OCI-LY7 (cell line): ENCODE results near the gene SLC38A9. TPM values are rescaled to one million over a fixed set of nuclear protein-coding genes. Genes with fewer than 3 reads are reported as not detected.

Experiments used
- BruUV-seq: library from RNA; stranded (reverse); fragments of 400-500 nt; replicated peaks from 2 replicates; lab custom pipeline; 2021; lab: Mats Ljungman, UMichigan
- CTCF ChIA-PET: fragments of 300-600 bp; sonication (Branson Sonifier 250); formaldehyde crosslinking; loops from one replicate; lab custom pipeline; 2022; ENCODE audit warnings: antibody characterized with exemption; ENCODE audit not compliant: unreplicated experiment; lab: Charles Lee
- POLR2A ChIA-PET: fragments of 300-600 bp; sonication (Branson Sonifier 250); formaldehyde crosslinking; loops from one replicate; lab custom pipeline; 2022; ENCODE audit warnings: antibody characterized with exemption; lab: Charles Lee
- DNase-seq: peaks from one replicate; pipeline ENCODE4 v3.0.0-alpha.2; 2015; ENCODE audit warnings: low spot score
- H2AFZ ChIP-seq: fragments of 200-600 bp; sonication (generic), shearing (Covaris generic); 2 replicates; pipeline ENCODE4 v1.6.1; 2014; ENCODE audit warnings: mild to moderate bottlenecking, antibody characterized with exemption, low read length, moderate library complexity
- H3K27ac ChIP-seq: fragments of 200-600 bp; sonication (generic); 2 replicates; pipeline ENCODE4 v1.5.1; 2014; ENCODE audit warnings: mixed run types, low read depth, mild to moderate bottlenecking, moderate library complexity, low read length, inconsistent platforms; ENCODE audit not compliant: poor library complexity, severe bottlenecking
- H3K36me3 ChIP-seq: fragments of 200-600 bp; sonication (generic); 2 replicates; pipeline ENCODE4 v1.6.1; 2014; ENCODE audit warnings: mild to moderate bottlenecking, antibody characterized with exemption, low read length, moderate library complexity, mixed read lengths; ENCODE audit not compliant: insufficient read depth
- H3K4me1 ChIP-seq: fragments of 200-600 bp; sonication (generic); 2 replicates; pipeline ENCODE4 v1.5.1; 2014; ENCODE audit warnings: mild to moderate bottlenecking, low read length; ENCODE audit not compliant: insufficient read depth, poor library complexity, severe bottlenecking
- H3K4me2 ChIP-seq: fragments of 200-600 bp; sonication (generic); 2 replicates; pipeline ENCODE4 v1.6.1; 2014; ENCODE audit warnings: mild to moderate bottlenecking, low read length
- H3K4me3 ChIP-seq: fragments of 200-600 bp; sonication (generic); 2 replicates; pipeline ENCODE4 v1.5.1; 2014; ENCODE audit warnings: mild to moderate bottlenecking, low read depth, low read length; ENCODE audit not compliant: poor library complexity, severe bottlenecking
- H3K79me2 ChIP-seq: fragments of 200-600 bp; sonication (generic); 2 replicates; pipeline ENCODE4 v1.6.1; 2016; ENCODE audit warnings: low read depth, mild to moderate bottlenecking, low read length, moderate library complexity, mixed read lengths; ENCODE audit not compliant: insufficient read depth
- H3K9me2 ChIP-seq: fragments of 200-600 bp; sonication (generic); 2 replicates; pipeline ENCODE4 v1.6.1; 2016; ENCODE audit warnings: mild to moderate bottlenecking, low read length, mixed read lengths; ENCODE audit not compliant: insufficient read depth
- H3K9me3 ChIP-seq: fragments of 200-600 bp; sonication (generic); 2 replicates; pipeline ENCODE4 v1.6.1; 2014; ENCODE audit warnings: mild to moderate bottlenecking, mixed run types, low read length, mixed read lengths
- H4K20me1 ChIP-seq: fragments of 200-600 bp; sonication (generic); 2 replicates; pipeline ENCODE4 v1.6.1; 2014; ENCODE audit warnings: mild to moderate bottlenecking, antibody characterized with exemption, low read length, moderate library complexity, mixed read lengths; ENCODE audit not compliant: insufficient read depth
- EZH2phosphoT487 ChIP-seq: fragments of 200-600 bp; sonication (generic); IDR thresholded peaks from 2 replicates; pipeline ENCODE4 v1.6.1; 2018; ENCODE audit warnings: low read depth, borderline replicate concordance, mild to moderate bottlenecking, mixed run types, antibody characterized with exemption, low read length, moderate library complexity, mixed read lengths
- intact Hi-C: fragments of 100-400 bp; cut with micrococcal nuclease; formaldehyde crosslinking; loops from one replicate; pipeline ENCODE4 v1.10.0; 2022; ENCODE audit not compliant: unreplicated experiment
- small RNA-seq: library from RNA; depleted of rRNA; stranded (forward); fragments of <200 nt; gene quantifications from one replicate; pipeline ENCODE3, GENCODE V24; 2014
- total RNA-seq, 2 experiments: library from RNA; depleted of rRNA in 1 of 2; stranded (reverse); fragments of >200 nt in 1 of 2; shearing (Covaris generic) in 1 of 2; gene quantifications; 2 replicates each; pipeline ENCODE4 v1.2.3, GENCODE V29; 2014 to 2022
- TF ChIP-seq, protein P1 (sequence below): fragments of 200-600 bp; sonication (generic); conservative IDR thresholded peaks from 2 replicates; pipeline ENCODE4 v1.5.1; 2014; ENCODE audit warnings: mild to moderate bottlenecking, antibody characterized with exemption, low read length, moderate library complexity, mixed read lengths

Gene SLC38A9
- total RNA-seq, 2 experiments from 2014 or later = 20.1 to 27.7 TPM

- no peak overlapping the region for H3K4me3 ChIP-seq
- ChIA-PET POLR2A (interaction anchor here (0.6 to 0.8 kb wide), 2 partner anchors 9 to 586 kb away, joined by 3 to 4 read pairs; no protein-coding TSS in a partner anchor), CTCF (no interaction called here)
- no peaks in the 10 kb centered on the region for H3K9me2 ChIP-seq
- H3K4me2 ChIP-seq = no peak overlapping the region
- no peak overlapping the region for H3K27ac ChIP-seq
- no peaks in the 10 kb centered on the region for H3K79me2 ChIP-seq
- H4K20me1 ChIP-seq = no peaks in the 10 kb centered on the region
- TF ChIP-seq, protein P1, sequence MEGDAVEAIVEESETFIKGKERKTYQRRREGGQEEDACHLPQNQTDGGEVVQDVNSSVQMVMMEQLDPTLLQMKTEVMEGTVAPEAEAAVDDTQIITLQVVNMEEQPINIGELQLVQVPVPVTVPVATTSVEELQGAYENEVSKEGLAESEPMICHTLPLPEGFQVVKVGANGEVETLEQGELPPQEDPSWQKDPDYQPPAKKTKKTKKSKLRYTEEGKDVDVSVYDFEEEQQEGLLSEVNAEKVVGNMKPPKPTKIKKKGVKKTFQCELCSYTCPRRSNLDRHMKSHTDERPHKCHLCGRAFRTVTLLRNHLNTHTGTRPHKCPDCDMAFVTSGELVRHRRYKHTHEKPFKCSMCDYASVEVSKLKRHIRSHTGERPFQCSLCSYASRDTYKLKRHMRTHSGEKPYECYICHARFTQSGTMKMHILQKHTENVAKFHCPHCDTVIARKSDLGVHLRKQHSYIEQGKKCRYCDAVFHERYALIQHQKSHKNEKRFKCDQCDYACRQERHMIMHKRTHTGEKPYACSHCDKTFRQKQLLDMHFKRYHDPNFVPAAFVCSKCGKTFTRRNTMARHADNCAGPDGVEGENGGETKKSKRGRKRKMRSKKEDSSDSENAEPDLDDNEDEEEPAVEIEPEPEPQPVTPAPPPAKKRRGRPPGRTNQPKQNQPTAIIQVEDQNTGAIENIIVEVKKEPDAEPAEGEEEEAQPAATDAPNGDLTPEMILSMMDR = no peak
- TF ChIP-seq EZH2phosphoT487 = no peak
- no peak for DNase-seq
- no peaks in the 10 kb centered on the region for H3K9me3 ChIP-seq
- intact Hi-C loops = no loop called here
- no TSS peak for BruUV-seq
- no peak overlapping the region for H2AFZ ChIP-seq
- no peaks in the 10 kb centered on the region for H3K36me3 ChIP-seq
- no peaks in the 10 kb centered on the region for H3K4me1 ChIP-seq
Measured at GRCh38 chr5:55576661-55577060, 135.5 kb downstream of the SLC38A9 start.

Small RNA genes within 50 kb of the gene (small RNA-seq; reads per million reads assigned to genes)
- gene AC016632.1 = not detected

Other genes starting within 250 kb of the SLC38A9 start
- gene PLPP1, start 177.4 kb downstream of the SLC38A9 start, total RNA-seq (2014; rRNA removed; shearing (Covaris generic)) = 2.3 and 2.5 TPM in 2 replicates
- gene PLPP1, start 177.4 kb downstream of the SLC38A9 start, total RNA-seq (2022) = 5.2 and 6.8 TPM in 2 replicates
- gene DDX4, start 25.7 kb upstream of the SLC38A9 start, total RNA-seq (2014; rRNA removed; shearing (Covaris generic)) = not detected in 2 replicates
- not detected in 2 replicates for gene DDX4, start 25.7 kb upstream of the SLC38A9 start, total RNA-seq (2022)
- gene IL31RA, start 139.0 kb upstream of the SLC38A9 start, total RNA-seq (2014; rRNA removed; shearing (Covaris generic)) = not detected in 2 replicates
- not detected in 2 replicates for gene IL31RA, start 139.0 kb upstream of the SLC38A9 start, total RNA-seq (2022)